Liver (tissue), 9 donors: ENCODE data around the gene SYNC. TPM values are rescaled to one million over a fixed set of nuclear protein-coding genes. Genes with fewer than 3 reads are reported as not detected.

ENCODE experiments used
- DNase-seq: peaks from one replicate; pipeline ENCODE4 v3.0.0-alpha.2; 2017; ENCODE audit warnings: low spot score
- H3K27ac ChIP-seq, 2 donors: one replicate each; pipeline ENCODE4 v1.7.0; 2013; ENCODE audit warnings: inconsistent platforms in 2 of 2, low read length in 2 of 2, control low read depth in 1 of 2, low read depth in 1 of 2, mild to moderate bottlenecking in 1 of 2
- H3K27me3 ChIP-seq, 4 donors: one replicate each; pipeline versions ENCODE4 v1.6.1 to v1.7.0; 2013; ENCODE audit warnings: low read length in 3 of 4, inconsistent platforms in 1 of 4, mild to moderate bottlenecking in 1 of 4, moderate library complexity in 1 of 4; ENCODE audit not compliant: control insufficient read depth in 4 of 4, insufficient read depth in 4 of 4
- H3K36me3 ChIP-seq, 4 donors: one replicate each; pipeline versions ENCODE4 v1.6.1 to v1.7.0; 2013; ENCODE audit warnings: low read length in 3 of 4, mild to moderate bottlenecking in 3 of 4, low read depth in 1 of 4, moderate library complexity in 1 of 4; ENCODE audit not compliant: control insufficient read depth in 4 of 4, insufficient read depth in 3 of 4
- H3K4me1 ChIP-seq, 4 donors: one replicate each; pipeline versions ENCODE4 v1.6.1 to v1.7.0; 2013; ENCODE audit warnings: low read length in 3 of 4, mild to moderate bottlenecking in 3 of 4, moderate library complexity in 1 of 4; ENCODE audit not compliant: control insufficient read depth in 4 of 4, insufficient read depth in 4 of 4
- H3K4me3 ChIP-seq, 3 donors: one replicate each; pipeline versions ENCODE4 v1.6.1 to v1.7.0; 2013; ENCODE audit warnings: low read length in 3 of 3, control low read depth in 1 of 3, low read depth in 1 of 3, mild to moderate bottlenecking in 1 of 3
- H3K9ac ChIP-seq, 2 donors: one replicate each; pipeline ENCODE4 v1.7.0; 2013; ENCODE audit warnings: low read length in 2 of 2, mild to moderate bottlenecking in 2 of 2, moderate library complexity in 2 of 2, control low read depth in 1 of 2, low read depth in 1 of 2
- H3K9me3 ChIP-seq, 4 donors: one replicate each; pipeline versions ENCODE4 v1.6.1 to v1.7.0; 2013; ENCODE audit warnings: low read length in 3 of 4; ENCODE audit not compliant: control insufficient read depth in 4 of 4
- ATF3 ChIP-seq: IDR thresholded peaks from 2 replicates; pipeline ENCODE4 v1.6.1; 2016; ENCODE audit warnings: antibody characterized with exemption
- CTCF ChIP-seq: fragments of 150-350 bp; IDR thresholded peaks from 2 replicates; pipeline ENCODE4 v1.5.1; 2017; ENCODE audit warnings: improper control_type of control experiment, low read depth, low read length; ENCODE audit not compliant: missing input control
- EGR1 ChIP-seq, 2 donors: IDR thresholded peaks; 2 replicates each; pipeline ENCODE4 v1.6.1; 2016 to 2018; ENCODE audit warnings: antibody characterized with exemption in 2 of 2, low read depth in 2 of 2
- FOXA1 ChIP-seq: IDR thresholded peaks from 2 replicates; pipeline ENCODE4 v1.6.1; 2016; ENCODE audit warnings: antibody characterized with exemption
- FOXA2 ChIP-seq: IDR thresholded peaks from 2 replicates; pipeline ENCODE4 v1.6.1; 2016; ENCODE audit warnings: antibody characterized with exemption
- GABPA ChIP-seq, 2 donors: IDR thresholded peaks in 1 of 2; conservative IDR thresholded peaks in 1 of 2; 2 replicates each; pipeline ENCODE4 v1.6.1; 2016; ENCODE audit warnings: antibody characterized with exemption in 2 of 2, mild to moderate bottlenecking in 1 of 2, moderate library complexity in 1 of 2
- HNF4A ChIP-seq, 2 donors: conservative IDR thresholded peaks; 2 replicates each; pipeline ENCODE4 v1.6.1; 2016; ENCODE audit warnings: antibody characterized with exemption in 2 of 2, mild to moderate bottlenecking in 2 of 2
- HNF4G ChIP-seq: IDR thresholded peaks from 2 replicates; pipeline ENCODE4 v1.6.1; 2016; ENCODE audit warnings: antibody characterized with exemption
- JUND ChIP-seq, 2 donors: IDR thresholded peaks; 2 replicates each; pipeline ENCODE4 v1.6.1; 2016; ENCODE audit warnings: antibody characterized with exemption in 2 of 2
- MAX ChIP-seq: IDR thresholded peaks from 2 replicates; pipeline ENCODE4 v1.6.1; 2016; ENCODE audit warnings: antibody characterized with exemption
- NR2F2 ChIP-seq: IDR thresholded peaks from 2 replicates; pipeline ENCODE4 v1.6.1; 2016; ENCODE audit warnings: antibody characterized with exemption
- RAD21 ChIP-seq, 2 donors: IDR thresholded peaks; 2 replicates each; pipeline ENCODE4 v1.6.1; 2016; ENCODE audit warnings: antibody characterized with exemption in 2 of 2, mild to moderate bottlenecking in 2 of 2
- REST ChIP-seq: IDR thresholded peaks from 2 replicates; pipeline ENCODE4 v1.6.1; 2016; ENCODE audit warnings: antibody characterized with exemption, mild to moderate bottlenecking
- RXRA ChIP-seq, 2 donors: IDR thresholded peaks; 2 replicates each; pipeline ENCODE4 v1.6.1; 2017 to 2018; ENCODE audit warnings: antibody characterized with exemption in 2 of 2, mild to moderate bottlenecking in 1 of 2
- SP1 ChIP-seq: IDR thresholded peaks from 2 replicates; pipeline ENCODE4 v1.6.1; 2018; ENCODE audit warnings: antibody characterized with exemption, mild to moderate bottlenecking
- TAF1 ChIP-seq: conservative IDR thresholded peaks from 2 replicates; pipeline ENCODE4 v1.6.1; 2016; ENCODE audit warnings: antibody characterized with exemption, mild to moderate bottlenecking
- YY1 ChIP-seq: IDR thresholded peaks from 2 replicates; pipeline ENCODE4 v1.6.1; 2016; ENCODE audit warnings: antibody characterized with exemption, mild to moderate bottlenecking
- ZBTB33 ChIP-seq: IDR thresholded peaks from 2 replicates; pipeline ENCODE4 v1.6.1; 2016; ENCODE audit warnings: antibody characterized with exemption
- WGBS: extraction: QIAGEN DNeasy Blood & Tissue Kit; methylation state at CpG from one replicate; pipeline ENCODE4 v1.1.7; 2013; 5-methylcytosine and 5-hydroxymethylcytosine counted together
- polyA plus RNA-seq, 2 donors: library from polyadenylated mRNA; stranded (reverse) in 1 of 2; unstranded in 1 of 2; fragments of 200-250 nt in 1 of 2; fragments of >200 nt in 1 of 2; fragmentation: Nextera tagmentation in 1 of 2; extraction: Ambion mirVana in 1 of 2; gene quantifications; one replicate each; pipeline versions ENCODE4 v1.2.1 to v1.2.3, GENCODE V29; 2013 to 2015
- total RNA-seq, 2 donors: library from RNA; depleted of rRNA; stranded (reverse); fragments of >200 nt; gene quantifications; one replicate each; pipeline ENCODE4 v1.2.3, GENCODE V29; 2014
- donor health status: healthy.
- donor health status: healthy.
- donor health status: healthy.
- donor health status: healthy.
- donor health status: healthy.

The SYNC gene
- total RNA-seq: 1 to 10 TPM in 1 of 2 donors, under 1 TPM in 1; 0.23 to 1.5 TPM
- under 1 TPM; 0.28 to 0.33 TPM for polyA plus RNA-seq

- Histone ChIP-seq H3K9ac (no peak within 1 kb of the TSS), H3K9me3 (no peaks in the 10 kb centered on the region), H3K4me1 (peaks cover 0 to 11% (median 2%) of the 10 kb centered on the region in 4 donors), H3K4me3 (peak within 1 kb of the TSS in 1 of 3 donors; percentile 58), H3K27ac (no peak within 1 kb of the TSS), H3K36me3 (no peaks in the 10 kb centered on the region), H3K27me3 (no peaks in the 10 kb centered on the region)
- DNase-seq: peak; percentile 58
- 4% methylated on average over 70 of the region's 70 CpGs for WGBS
- no peak for TF ChIP-seq CTCF
- TF ChIP-seq YY1: no peak
- TF ChIP-seq GABPA (IDR thresholded peaks at IDR 0.05 in 1 of 2, conservative IDR thresholded peaks at IDR 0.05 in 1 of 2): no peak
- TF ChIP-seq TAF1: no peak
- TF ChIP-seq HNF4G: no peak
- no peak for TF ChIP-seq EGR1 (IDR thresholded peaks at IDR 0.05; ENCODE audit: low read depth in 2 of 2)
These were observed at the start of gene SYNC for GRCh38 chr1:32702599-32703478. Gene SYNC (minus strand): TSS chr1:32702770. CDS start chr1:32702660, 110 bp downstream.

- H3K36me3 ChIP-seq: no peaks in the 10 kb centered on the region
- H3K4me3 ChIP-seq: no peak overlapping the region
- H3K9me3 ChIP-seq: no peaks in the 10 kb centered on the region
- no peak for TF ChIP-seq ZBTB33
- no peak for TF ChIP-seq SP1
- no peak for TF ChIP-seq FOXA2
- no peak for TF ChIP-seq RXRA (IDR thresholded peaks at IDR 0.05)
- no peak for TF ChIP-seq YY1
- TF ChIP-seq REST: no peak
- TF ChIP-seq ATF3: no peak
- no peak for TF ChIP-seq JUND (IDR thresholded peaks at IDR 0.05)
- no peak for TF ChIP-seq GABPA (IDR thresholded peaks at IDR 0.05 in 1 of 2, conservative IDR thresholded peaks at IDR 0.05 in 1 of 2)
- TF ChIP-seq FOXA1: no peak
- no peak for TF ChIP-seq HNF4A (conservative IDR thresholded peaks at IDR 0.05)
- no peak for TF ChIP-seq CTCF
- no peak for TF ChIP-seq NR2F2
- no peak for TF ChIP-seq TAF1
- TF ChIP-seq HNF4G: no peak
- TF ChIP-seq RAD21 (IDR thresholded peaks at IDR 0.05): no peak
- no peak for TF ChIP-seq MAX
- no peak for DNase-seq
- H3K4me1 ChIP-seq: peaks cover 2 to 14% (median 9%) of the 10 kb centered on the region in 4 donors
- 86% methylated on average over 3 of the region's 3 CpGs for WGBS
- no peak overlapping the region for H3K9ac ChIP-seq
- no peak overlapping the region for H3K27ac ChIP-seq
- H3K27me3 ChIP-seq: no peaks in the 10 kb centered on the region
These were observed 47.2 kb upstream of the SYNC start for GRCh38 chr1:32749771-32750170.
